GM12872 (cell line): ENCODE data around the gene ATP8B1.

Experiments used
- TF ChIP-seq, protein P1 (sequence below): IDR thresholded peaks from 3 replicates; pipeline ENCODE4 v1.5.1; 2011; ENCODE audit warnings: low read depth, mild to moderate bottlenecking, low read length, moderate library complexity; ENCODE audit not compliant: insufficient read depth

The ATP8B1 gene

DNA sequence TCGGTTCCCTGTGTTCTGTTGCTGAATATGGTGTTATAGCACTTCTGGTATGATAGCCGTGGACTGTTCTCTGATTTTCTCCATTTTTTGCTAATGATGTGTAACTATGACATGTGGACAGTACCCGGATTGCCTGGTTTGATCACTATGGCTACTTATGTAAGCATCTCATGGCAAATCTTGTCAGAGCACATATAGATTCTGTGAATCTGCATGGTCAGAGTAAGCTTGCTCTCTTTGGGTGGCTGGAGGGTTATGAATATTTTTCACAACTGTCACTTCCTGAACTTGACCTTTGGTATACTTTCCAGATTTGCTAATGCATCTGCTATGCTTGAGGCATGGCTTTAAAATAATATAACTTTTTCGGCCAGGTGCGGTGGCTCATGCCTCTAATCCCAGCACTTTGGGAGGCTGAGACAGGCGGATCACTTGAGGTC is 36.8 kb upstream of the ATP8B1 start:
- TF ChIP-seq, protein P1, sequence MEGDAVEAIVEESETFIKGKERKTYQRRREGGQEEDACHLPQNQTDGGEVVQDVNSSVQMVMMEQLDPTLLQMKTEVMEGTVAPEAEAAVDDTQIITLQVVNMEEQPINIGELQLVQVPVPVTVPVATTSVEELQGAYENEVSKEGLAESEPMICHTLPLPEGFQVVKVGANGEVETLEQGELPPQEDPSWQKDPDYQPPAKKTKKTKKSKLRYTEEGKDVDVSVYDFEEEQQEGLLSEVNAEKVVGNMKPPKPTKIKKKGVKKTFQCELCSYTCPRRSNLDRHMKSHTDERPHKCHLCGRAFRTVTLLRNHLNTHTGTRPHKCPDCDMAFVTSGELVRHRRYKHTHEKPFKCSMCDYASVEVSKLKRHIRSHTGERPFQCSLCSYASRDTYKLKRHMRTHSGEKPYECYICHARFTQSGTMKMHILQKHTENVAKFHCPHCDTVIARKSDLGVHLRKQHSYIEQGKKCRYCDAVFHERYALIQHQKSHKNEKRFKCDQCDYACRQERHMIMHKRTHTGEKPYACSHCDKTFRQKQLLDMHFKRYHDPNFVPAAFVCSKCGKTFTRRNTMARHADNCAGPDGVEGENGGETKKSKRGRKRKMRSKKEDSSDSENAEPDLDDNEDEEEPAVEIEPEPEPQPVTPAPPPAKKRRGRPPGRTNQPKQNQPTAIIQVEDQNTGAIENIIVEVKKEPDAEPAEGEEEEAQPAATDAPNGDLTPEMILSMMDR = no peak

DNA sequence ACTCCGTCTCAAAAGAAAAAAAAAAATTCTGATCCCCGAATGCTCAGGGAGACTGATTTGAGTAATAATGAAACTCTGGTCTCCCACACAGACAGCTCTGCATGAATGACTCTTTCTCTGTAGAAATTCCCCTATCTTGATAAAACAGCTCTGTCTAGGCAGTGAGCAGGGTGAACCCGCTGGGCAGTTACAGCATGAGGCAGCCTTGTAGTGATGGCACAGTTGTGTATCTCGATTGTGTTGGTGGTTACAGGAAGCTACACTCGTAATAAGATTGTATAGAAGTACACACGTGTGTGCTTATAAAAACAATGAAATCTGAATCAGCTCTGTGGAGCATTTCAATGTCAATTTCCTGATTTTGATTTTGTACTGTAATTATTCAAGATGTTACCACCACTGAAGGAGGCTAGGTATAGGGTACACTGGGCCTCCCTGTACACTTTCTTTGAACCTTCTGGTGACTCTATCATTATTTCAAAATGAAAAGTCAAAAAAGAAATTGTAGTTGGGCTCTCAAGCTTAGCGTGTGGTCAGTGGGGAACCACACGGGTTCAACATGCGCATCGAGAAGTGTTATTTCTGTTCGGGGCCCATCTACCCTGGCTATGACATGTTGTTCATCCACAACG is 34.9 kb upstream of the ATP8B1 start:
- TF ChIP-seq, protein P1 = no peak

DNA sequence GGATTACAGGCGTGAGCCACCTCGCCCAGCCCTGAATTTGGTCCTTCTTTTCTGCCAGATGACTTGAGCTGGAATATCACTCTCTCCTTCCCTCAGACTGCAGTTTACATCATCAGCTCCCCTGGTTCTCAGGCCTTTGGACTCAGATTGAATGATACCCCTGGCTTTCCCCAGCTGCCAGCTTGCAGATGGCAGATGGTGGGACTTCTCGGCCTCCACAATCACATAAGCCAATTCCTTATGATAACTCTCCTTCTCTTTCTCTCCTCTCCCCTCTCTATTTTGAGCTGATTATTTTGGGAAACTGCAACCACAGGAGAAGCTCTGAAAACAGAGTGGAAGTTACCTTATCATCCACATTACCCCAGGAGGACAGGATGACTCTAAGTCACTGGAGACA is 33.4 kb upstream of the ATP8B1 start:
- TF ChIP-seq, protein P1 = no peak

DNA sequence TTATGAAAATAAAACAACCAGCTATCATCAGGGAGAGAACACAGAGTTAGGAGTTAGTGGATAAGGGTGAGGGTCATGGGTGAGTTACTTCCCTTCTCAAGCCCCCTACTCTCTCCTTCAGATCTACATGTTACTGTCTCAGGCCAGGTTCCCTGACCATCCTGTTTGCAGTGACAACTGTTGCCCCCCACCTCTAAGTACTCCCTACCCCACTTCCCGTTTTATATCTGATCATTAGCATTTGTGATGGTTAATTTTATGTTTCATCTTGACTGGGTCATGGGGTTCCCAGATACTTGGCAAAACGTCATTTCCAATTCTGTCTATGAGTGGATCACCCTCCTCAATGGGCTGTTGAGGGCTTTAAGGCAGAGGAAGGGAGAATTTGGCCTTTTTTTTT is 32.8 kb upstream of the ATP8B1 start:
- TF ChIP-seq, protein P1 = no peak

DNA sequence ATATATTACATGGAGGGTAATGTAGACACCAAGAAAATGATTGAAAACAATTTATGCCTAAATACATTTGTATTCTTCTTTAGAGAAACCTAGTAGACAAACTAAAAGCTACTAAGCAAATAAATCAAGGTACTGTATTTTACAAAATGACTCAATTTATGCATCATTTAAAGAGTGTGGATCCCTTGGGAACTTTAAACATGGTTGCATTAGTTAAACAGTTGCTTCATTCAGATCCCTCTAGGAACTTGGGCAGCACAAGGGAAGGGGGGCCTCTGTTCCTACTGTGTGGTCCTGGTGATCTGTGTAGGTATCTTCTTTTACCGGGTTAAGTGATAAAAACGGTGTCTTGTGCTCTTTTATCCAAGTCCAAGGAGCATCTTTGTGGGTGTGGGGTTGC is 31.5 kb upstream of the ATP8B1 start:
- TF ChIP-seq, protein P1 = no peak

DNA sequence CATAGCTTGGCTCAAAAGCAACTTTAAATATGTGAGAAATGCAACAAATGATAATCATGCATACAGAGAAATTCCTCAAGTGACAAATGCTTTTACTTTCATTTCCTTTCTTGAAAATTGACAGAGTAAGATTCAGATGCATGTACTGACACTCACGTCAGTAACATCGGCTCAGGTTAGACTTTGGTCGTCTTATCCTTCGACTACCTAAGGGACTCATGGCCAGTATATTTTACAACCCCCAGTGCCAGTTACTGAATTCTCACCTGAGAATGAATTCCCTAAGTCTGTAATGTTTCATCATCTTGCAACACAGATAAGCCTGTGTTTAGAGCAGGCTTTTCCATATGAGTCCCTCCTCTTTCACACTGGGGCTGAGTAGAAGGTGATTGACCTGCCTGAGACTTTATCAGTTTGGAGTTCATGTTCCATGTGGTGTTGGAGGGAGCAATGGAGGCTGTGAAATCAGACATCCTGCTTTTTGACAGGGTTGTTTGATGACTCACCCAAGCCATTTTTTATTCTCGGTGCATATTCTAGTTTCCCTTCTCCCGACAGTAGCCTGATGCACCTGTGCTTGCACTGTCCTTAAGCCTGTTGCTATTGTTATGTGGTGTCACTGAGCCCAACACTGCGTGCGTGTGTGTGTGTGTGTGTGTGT is 30.5 kb upstream of the ATP8B1 start:
- TF ChIP-seq, protein P1 = no peak

DNA sequence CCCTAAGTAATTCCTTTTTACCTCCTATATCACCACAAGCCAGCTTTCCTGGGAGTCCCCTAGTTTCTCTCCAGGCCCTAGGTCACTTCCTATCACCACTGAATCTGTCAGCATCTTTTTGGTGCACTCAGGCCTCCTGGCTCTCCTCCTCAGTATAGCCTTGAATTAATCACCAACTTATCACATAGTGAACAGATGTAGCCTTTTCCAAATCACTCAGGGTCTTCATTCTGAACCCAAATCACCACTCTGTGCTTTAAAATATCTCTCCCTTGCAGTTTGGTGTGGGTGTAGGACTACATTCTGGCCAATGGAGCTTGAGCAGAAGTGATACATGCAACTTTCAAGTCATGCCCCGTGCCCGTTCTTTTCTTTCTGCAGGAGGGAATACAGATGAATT is 29.6 kb upstream of the ATP8B1 start:
- TF ChIP-seq, protein P1 = no peak
